Pulmonary artery endothelial cell (primary cell): ENCODE measurements around the gene PSME1. TPM values are rescaled to one million over a fixed set of nuclear protein-coding genes. Genes with fewer than 3 reads are reported as not detected.

ENCODE experiments used
- DNase-seq: peaks from one replicate; pipeline ENCODE4 v3.0.0-alpha.2; 2011; ENCODE audit warnings: low read depth, low spot score
- total RNA-seq: library from RNA; depleted of rRNA; stranded (reverse); fragments of >200 nt; gene quantifications from 2 replicates; pipeline ENCODE4 v1.2.3, GENCODE V29; 2014

PSME1 gene
- total RNA-seq, 1 donor from 2014 or later = 121 TPM

GRCh38 chr14:24129410-24129998, 6.5 kb upstream of the PSME1 start:
- DNase-seq = no peak

DNA sequence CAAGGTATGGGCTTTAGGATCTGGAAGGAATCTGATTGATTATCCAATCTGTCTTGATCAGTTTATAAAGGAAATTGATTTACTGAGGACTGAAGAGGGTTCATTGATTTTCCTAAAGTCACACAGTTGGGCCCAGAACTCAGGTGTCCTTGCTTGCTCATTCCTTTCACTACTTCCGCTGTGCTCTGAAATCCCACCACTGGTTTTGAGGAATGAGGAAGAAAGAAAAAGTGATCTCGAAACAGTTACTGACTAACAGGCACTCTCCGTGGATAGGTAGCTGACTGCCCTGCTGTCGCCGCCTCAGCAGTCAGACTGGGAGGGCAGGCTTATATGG, 5.6 kb upstream of the PSME1 start, which contains the start of gene FITM1:
TSS of gene FITM1 (plus strand) at position 280 of the 337 bp plus-strand sequence. CDS start 905 bp downstream, outside the sequence.
- DNase-seq = no peak

GRCh38 chr14:24130717-24131548, 5.1 kb upstream of the PSME1 start:
- no peak for DNase-seq

DNA sequence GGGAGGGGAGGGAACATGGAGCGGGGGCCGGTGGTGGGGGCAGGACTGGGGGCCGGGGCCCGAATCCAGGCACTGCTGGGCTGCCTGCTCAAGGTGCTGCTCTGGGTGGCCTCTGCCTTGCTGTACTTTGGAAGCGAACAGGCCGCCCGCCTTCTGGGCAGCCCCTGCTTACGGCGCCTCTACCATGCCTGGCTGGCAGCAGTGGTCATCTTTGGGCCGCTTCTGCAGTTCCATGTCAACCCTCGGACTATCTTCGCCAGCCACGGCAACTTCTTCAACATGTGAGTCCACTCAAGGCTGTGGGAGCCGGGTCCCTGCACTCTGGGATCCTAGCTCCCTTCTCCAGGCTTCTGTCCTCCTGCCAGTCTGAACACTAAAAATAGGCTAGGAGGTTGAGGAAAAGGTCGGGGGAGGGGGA, 4.4 kb upstream of the PSME1 start:
- no peak for DNase-seq

DNA sequence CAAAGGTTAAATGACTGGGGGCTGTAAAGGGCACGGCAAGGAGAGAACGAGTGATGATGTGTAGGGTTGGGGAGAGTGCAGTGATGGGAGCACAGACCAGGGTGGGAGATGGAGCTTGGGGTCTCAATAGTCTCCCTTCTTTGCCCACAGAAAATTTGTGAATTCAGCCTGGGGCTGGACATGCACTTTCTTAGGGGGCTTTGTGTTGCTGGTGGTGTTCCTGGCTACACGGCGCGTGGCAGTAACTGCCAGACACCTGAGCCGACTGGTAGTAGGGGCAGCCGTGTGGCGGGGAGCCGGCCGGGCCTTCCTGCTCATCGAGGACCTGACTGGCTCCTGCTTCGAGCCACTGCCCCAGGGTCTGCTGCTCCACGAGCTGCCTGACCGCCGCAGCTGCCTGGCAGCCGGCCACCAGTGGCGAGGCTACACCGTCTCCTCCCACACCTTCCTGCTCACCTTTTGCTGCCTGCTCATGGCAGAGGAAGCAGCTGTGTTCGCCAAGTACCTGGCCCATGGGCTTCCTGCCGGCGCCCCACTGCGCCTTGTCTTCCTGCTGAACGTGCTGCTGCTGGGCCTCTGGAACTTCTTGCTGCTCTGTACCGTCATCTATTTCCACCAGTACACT, 3.8 kb upstream of the PSME1 start:
- no peak for DNase-seq

DNA sequence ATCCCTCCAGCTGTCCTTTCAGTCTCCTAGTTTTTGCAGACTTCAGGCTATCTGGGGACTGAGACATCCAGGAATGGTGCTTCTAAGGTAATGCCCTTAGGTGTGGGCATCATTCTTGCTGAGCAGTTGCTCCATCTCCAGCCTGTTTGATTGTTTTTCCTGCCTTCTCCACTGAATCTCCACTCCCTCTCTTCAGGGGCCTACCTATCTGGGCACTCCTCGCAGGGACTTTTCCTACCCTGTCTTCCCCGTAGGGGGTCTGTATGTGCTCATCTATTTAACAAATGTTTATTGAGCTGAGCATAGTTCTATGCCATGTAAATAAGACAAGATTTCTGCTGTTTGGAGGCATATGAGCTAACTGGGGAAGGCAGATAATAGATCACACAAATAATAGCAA, 3.0 kb upstream of the PSME1 start:
- no peak for DNase-seq

- DNase-seq = no peak
Measured at GRCh38 chr14:24133735-24134134, 2.3 kb upstream of the PSME1 start.

- DNase-seq = no peak
Measured at GRCh38 chr14:24135584-24135833, 485 bp upstream of the PSME1 start.

- DNase-seq = no peak
Measured at GRCh38 chr14:24136684-24137528, 912 bp downstream of the PSME1 start.

GRCh38 chr14:24137529-24138395, 1.8 kb downstream of the PSME1 start:
- DNase-seq = no peak

DNA sequence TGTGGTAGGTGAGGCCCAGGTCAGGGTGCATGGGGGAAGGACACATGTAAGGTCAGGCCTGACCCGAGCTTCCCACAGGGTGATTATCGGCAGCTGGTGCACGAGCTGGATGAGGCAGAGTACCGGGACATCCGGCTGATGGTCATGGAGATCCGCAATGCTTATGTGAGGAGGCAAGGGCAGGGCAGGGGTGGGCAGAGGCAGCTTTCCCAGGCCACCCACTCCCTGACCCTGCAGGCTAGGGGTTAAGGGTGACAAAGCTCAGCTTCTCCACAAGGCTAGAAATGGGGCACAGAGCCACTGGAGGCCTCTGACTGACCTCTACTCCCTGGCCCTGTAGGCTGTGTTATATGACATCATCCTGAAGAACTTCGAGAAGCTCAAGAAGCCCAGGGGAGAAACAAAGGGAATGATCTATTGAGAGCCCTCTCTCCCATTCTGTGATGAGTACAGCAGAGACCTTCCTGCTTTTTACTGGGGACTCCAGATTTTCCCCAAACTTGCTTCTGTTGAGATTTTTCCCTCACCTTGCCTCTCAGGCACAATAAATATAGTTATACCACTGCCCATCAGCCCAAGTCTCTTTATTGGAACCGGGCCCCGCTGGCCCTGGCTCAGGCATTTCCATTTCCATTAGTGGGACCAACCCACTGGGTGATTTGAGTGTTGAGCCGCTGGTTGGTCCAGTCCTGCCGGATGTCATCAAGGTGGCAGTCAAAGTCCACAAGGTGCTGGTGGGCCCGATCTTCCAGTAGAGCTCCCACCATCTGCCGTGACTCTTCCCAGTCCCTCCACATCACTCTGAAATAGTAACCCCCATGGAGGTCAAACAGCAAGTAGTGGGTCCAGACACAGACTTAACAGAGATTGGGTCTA, 2.6 kb downstream of the PSME1 start:
- no peak for DNase-seq

- DNase-seq = no peak
Measured at GRCh38 chr14:24139272-24139934, 3.4 kb downstream of the PSME1 start.

- peak; percentile 95 for DNase-seq
Measured at GRCh38 chr14:24141097-24141880, 5.3 kb downstream of the PSME1 start, which contains the start of gene EMC9. TSS of gene EMC9 (minus strand) at chr14:24141591. CDS start at chr14:24141304, 287 bp downstream.

- no peak for DNase-seq
Measured at GRCh38 chr14:24143511-24143910, 7.5 kb downstream of the PSME1 start.

GRCh38 chr14:24144451-24144850, 8.5 kb downstream of the PSME1 start:
- DNase-seq = no peak

DNA sequence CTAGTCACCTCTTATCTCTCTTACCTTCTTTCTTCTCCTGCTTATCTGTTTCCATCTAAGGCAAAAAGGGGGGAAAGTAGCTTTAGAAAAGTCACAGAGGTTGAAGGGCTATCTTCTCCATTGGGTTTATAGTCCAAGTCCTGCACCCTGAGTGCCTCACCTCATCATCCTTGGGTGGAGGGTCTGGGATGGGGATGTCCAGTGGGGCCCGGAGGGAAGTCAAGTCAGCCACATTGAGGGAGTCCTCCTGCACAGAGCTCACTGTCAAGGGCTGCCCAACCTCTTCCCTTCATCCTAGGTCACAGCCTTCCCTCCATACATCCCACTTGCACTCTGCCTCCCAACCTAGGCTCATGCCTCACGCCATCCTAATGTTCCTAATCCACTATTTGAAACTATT, 9.2 kb downstream of the PSME1 start:
- DNase-seq = no peak

DNA sequence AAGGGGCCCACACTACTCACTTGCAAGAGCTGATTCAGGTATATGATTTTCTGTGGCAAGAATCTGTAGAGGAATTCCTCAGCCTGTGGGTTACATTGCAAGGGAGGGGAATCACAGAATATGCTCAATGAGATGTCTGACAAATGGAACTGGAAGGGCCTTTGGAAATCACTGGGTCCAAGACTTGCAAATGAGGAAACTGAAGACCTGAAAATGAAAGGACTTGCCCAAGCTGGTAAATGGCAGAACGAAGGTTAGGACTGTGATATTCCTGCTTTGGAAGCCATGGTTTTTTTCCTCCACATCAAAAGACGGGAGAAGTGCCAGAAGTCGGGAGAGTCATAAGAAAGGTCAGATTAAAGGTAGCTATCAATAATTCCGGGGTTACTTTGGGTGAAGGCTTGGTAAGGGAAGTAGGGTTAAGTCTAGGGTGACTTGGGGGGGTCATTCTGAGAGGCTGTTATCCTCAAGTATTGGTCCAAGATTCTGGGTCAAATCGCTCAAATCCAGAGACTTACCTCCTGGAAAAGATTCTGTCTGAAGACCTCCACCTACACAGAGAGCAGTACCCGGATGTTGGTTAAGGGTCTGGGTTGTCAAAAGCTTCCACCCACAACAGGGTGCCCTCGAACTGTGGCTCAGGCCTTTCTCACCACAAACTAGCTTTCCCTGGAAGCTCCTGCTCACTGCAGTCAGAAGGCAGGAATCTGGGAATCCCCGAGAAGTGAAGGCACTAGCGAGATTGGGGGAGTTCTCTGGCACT, 9.9 kb downstream of the PSME1 start:
- no peak for DNase-seq

GRCh38 chr14:24146453-24146977, 10.5 kb downstream of the PSME1 start, which contains the start of gene PSME2:
TSS of gene PSME2 (minus strand) at chr14:24146610. CDS start at chr14:24146581, 29 bp downstream.
- DNase-seq = peak; percentile 94
